GM06990 (cell line): ENCODE measurements around the gene TMEM38B.

Source experiments
- DNase-seq: peaks from one replicate; pipeline ENCODE4 v3.0.0-alpha.2; 2011; ENCODE audit not compliant: insufficient read length; ENCODE audit errors: extremely low read depth
- H3K27me3 ChIP-seq: replicated peaks from 2 replicates; pipeline ENCODE4 v1.6.0; 2011; ENCODE audit warnings: low read length; ENCODE audit not compliant: control insufficient read depth, insufficient read depth
- H3K36me3 ChIP-seq: 2 replicates; pipeline ENCODE4 v1.5.1; 2011; ENCODE audit warnings: low read length; ENCODE audit not compliant: control insufficient read depth, insufficient read depth
- H3K4me3 ChIP-seq: replicated peaks from 2 replicates; pipeline ENCODE4 v1.5.1; 2011; ENCODE audit warnings: low read depth, mild to moderate bottlenecking, control low read depth, low read length
- TF ChIP-seq, protein P1 (sequence below): IDR thresholded peaks from 2 replicates; pipeline ENCODE4 v1.5.1; 2011; ENCODE audit warnings: low read length, control low read depth, mild to moderate bottlenecking, inconsistent platforms; ENCODE audit not compliant: insufficient read depth, poor library complexity, severe bottlenecking

Gene TMEM38B

DNA sequence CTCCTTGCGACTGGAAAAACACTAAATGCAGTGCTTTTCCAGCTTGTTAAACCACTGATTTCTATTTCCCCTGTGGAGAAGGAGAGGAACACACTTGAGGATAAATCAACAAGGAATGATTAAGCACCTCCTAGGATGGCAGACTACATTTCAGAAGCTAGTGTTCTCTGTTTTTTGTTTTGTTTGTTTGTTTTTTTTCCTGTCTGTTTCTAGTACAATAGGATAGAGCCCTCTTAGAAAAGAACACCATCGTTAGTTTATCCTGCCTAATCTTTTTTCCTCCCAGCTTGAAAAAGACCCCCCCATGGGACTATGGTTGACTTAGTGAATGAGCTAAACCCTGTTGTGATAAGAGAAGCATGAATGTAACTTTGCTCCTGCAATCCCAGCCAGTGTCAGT is 36.0 kb upstream of the TMEM38B start:
- Histone ChIP-seq H3K36me3 (no peaks in the 10 kb centered on the region), H3K27me3 (no peaks in the 10 kb centered on the region), H3K4me3 (no peak overlapping the region)
- no peak for DNase-seq
- TF ChIP-seq, protein P1, sequence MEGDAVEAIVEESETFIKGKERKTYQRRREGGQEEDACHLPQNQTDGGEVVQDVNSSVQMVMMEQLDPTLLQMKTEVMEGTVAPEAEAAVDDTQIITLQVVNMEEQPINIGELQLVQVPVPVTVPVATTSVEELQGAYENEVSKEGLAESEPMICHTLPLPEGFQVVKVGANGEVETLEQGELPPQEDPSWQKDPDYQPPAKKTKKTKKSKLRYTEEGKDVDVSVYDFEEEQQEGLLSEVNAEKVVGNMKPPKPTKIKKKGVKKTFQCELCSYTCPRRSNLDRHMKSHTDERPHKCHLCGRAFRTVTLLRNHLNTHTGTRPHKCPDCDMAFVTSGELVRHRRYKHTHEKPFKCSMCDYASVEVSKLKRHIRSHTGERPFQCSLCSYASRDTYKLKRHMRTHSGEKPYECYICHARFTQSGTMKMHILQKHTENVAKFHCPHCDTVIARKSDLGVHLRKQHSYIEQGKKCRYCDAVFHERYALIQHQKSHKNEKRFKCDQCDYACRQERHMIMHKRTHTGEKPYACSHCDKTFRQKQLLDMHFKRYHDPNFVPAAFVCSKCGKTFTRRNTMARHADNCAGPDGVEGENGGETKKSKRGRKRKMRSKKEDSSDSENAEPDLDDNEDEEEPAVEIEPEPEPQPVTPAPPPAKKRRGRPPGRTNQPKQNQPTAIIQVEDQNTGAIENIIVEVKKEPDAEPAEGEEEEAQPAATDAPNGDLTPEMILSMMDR: no peak

- no peaks in the 10 kb centered on the region for H3K27me3 ChIP-seq
- no peaks in the 10 kb centered on the region for H3K36me3 ChIP-seq
- DNase-seq: no peak
- no peak overlapping the region for H3K4me3 ChIP-seq
- TF ChIP-seq, protein P1: no peak
Measured at GRCh38 chr9:105661011-105661410, 33.3 kb upstream of the TMEM38B start.

DNA sequence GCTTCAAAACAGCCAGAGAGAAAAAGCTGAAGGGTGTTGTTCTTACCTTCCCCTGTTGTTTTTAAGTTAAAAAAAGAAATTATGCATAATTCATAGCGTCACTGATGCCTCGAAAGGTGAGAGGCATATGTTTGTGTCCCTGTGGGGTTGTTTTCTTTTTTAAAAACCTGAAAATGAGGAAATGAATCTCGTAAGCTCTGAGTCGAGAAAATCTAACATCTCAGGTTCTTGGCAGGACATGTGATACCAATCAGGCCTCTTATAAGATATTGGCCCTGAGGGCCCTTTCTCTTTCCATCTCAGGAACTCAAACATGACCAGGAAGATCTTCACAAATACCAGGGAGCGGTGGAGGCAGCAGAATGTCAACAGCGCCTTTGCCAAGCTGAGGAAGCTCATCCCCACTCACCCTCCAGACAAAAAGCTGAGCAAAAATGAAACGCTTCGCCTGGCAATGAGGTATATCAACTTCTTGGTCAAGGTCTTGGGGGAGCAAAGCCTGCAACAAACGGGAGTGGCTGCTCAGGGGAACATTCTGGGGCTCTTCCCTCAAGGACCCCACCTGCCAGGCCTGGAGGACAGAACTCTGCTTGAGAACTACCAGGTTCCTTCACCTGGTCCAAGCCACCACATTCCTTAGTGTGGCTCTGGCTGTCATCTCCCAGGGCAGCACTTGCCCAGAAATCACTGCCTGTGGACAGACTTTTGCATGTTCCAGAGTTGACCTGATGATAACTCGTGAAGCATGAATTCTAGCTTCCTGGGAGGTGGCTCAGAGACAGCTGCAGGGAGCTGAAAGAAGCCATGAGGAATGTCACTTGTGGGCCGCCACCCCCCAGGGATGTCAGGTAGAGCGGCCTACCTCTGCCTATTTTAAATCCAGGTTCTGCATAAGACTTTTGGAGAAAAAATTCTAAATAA is 31.9 kb upstream of the TMEM38B start, which contains the start of gene TAL2:
TSS of gene TAL2 (plus strand) at position 274 of the 921 bp plus-strand sequence. CDS start at position 314, 40 bp downstream.
- DNase-seq: peak; percentile 51
- TF ChIP-seq, protein P1: no peak

DNA sequence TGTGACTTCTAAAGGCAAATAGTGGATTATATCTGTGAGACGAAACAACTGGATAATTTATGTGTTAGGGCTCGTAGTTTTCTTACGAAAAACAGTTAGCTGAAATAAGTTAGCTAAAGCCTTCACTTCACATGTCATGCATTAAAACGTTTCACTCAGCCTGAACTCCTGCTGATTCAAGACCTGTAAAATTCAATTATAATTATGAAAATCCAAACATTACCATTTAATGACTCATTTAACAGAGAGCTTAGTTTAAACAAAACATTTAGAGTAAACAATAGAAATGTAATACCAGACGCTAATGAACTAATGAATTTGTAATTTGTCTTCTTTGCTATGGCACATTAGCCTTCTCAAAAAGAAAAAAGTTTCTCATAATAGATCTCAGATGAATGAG is 30.4 kb upstream of the TMEM38B start:
- H3K27me3 ChIP-seq: no peaks in the 10 kb centered on the region
- no peak for DNase-seq
- H3K4me3 ChIP-seq: no peak overlapping the region
- TF ChIP-seq, protein P1: no peak
- no peaks in the 10 kb centered on the region for H3K36me3 ChIP-seq

More for the DNA sequence above, 31.9 kb upstream of the TMEM38B start, which contains the start of gene TAL2:
- Histone ChIP-seq H3K36me3 (no peaks in the 10 kb centered on the region), H3K4me3 (no peak within 1 kb of the TSS), H3K27me3 (no peaks in the 10 kb centered on the region)

DNA sequence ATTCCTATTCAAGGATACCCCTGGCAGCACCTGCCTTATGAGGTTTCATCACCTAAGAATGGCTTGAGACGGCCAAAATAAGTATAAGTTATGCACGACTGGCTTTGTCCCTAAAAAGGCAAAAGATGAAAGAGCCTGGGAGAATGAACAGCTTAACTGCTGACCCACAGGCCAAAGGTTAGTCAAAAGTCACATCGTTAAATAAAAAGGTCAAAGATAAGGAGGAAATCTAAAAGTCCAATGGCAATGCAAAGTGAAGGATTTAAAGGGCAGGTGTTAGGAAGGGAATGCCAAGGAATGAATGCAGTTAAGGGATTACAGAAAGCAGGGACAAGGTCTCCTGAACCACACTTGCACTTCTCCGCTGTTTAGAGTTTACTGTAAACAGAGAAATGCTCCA is 26.5 kb upstream of the TMEM38B start:
- TF ChIP-seq, protein P1: no peak
- Histone ChIP-seq H3K36me3 (no peaks in the 10 kb centered on the region), H3K4me3 (no peak overlapping the region), H3K27me3 (no peaks in the 10 kb centered on the region)
- no peak for DNase-seq
